SK-N-SH (cell line): ENCODE data around the gene ING1.
"Not testable (repeated sequence)": the region's sequence is repeated elsewhere in the genome, so short reads cannot be mapped to it uniquely, and the experiment has no call there.

Experiments used
- CHD2 ChIP-seq: fragments of 150-350 bp; IDR thresholded peaks from 2 replicates; pipeline ENCODE4 v1.6.1; 2018; ENCODE audit warnings: low read length; ENCODE audit not compliant: partially characterized antibody
- CTCF ChIP-seq: fragments of 200-600 bp; sonication (generic); IDR thresholded peaks from 2 replicates; pipeline ENCODE4 v1.6.1; 2017; ENCODE audit warnings: antibody characterized with exemption, mild to moderate bottlenecking, moderate library complexity
- EP300 ChIP-seq, 2 experiments: IDR thresholded peaks; 2 replicates each; pipeline versions ENCODE4 v1.4.0 to v1.6.1; 2012; ENCODE audit warnings: borderline replicate concordance in 1 of 2, low read depth in 1 of 2, low read length in 1 of 2
- EZH2phosphoT487 ChIP-seq: fragments of 200-600 bp; sonication (generic); IDR thresholded peaks from 2 replicates; pipeline ENCODE4 v1.6.1; 2017; ENCODE audit warnings: low read depth, mixed run types, mild to moderate bottlenecking, antibody characterized with exemption, moderate library complexity, borderline replicate concordance
- FOSL2 ChIP-seq: IDR thresholded peaks from 2 replicates; pipeline ENCODE4 v1.4.0; 2012; ENCODE audit warnings: low read depth, mild to moderate bottlenecking, moderate library complexity, borderline replicate concordance
- FOXM1 ChIP-seq: IDR thresholded peaks from 2 replicates; pipeline ENCODE4 v1.4.0; 2012; ENCODE audit warnings: low read depth, mild to moderate bottlenecking
- GABPA ChIP-seq: IDR thresholded peaks from 2 replicates; pipeline ENCODE4 v1.4.0; 2012; ENCODE audit warnings: low read depth, mild to moderate bottlenecking
- JUND ChIP-seq: IDR thresholded peaks from 2 replicates; pipeline ENCODE4 v1.4.0; 2012
- PBX3 ChIP-seq: IDR thresholded peaks from 2 replicates; pipeline ENCODE4; 2012
- REST ChIP-seq: IDR thresholded peaks from 2 replicates; pipeline ENCODE4 v1.6.1; 2012; ENCODE audit warnings: mild to moderate bottlenecking, low read depth, low read length, moderate library complexity
- USF1 ChIP-seq: IDR thresholded peaks from 2 replicates; pipeline ENCODE4 v1.4.0; 2012; ENCODE audit warnings: low read depth, borderline replicate concordance
- USF2 ChIP-seq: fragments of 150-350 bp; IDR thresholded peaks from 2 replicates; pipeline ENCODE4 v1.6.1; 2017; ENCODE audit warnings: antibody characterized with exemption, low read length, low read depth, borderline replicate concordance
- YY1 ChIP-seq: IDR thresholded peaks from 2 replicates; pipeline ENCODE4 v1.4.0; 2012; ENCODE audit warnings: low read depth, mild to moderate bottlenecking

GRCh38 chr13:110669814-110670213 lies 43.7 kb upstream of the ING1 start:
- not testable (repeated sequence) for TF ChIP-seq CTCF; EP300 (IDR thresholded peaks at IDR 0.05; ENCODE audit: borderline replicate concordance in 1 of 2, low read depth in 1 of 2, low read length in 1 of 2); YY1; EZH2phosphoT487; REST; CHD2; FOXM1; FOSL2; USF2; PBX3; USF1; JUND; GABPA
